ENCODE results near the gene TTC8.

Gene TTC8

DNA sequence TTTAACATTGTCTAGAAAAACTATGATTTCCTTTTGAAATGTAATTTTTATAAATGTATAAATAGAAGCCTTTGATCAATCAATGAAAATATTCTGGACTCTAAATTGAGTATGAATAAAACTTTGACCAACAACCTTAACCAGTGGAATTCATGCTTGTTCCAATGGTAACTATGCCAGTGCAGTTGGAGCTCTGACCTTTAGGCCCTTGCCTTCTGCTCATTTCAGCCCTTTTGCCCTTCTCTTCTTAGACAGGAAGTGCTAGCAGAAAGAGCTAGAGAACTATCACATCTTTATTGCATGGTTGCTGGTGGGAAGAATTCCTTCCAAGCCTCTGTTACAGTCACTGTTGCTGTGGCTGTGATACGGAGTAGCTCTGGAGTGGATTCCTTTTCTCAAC is 39.7 kb downstream of the TTC8 start:
- DNase-seq (ENCODE audit: low read depth in 2 of 3, low spot score in 2 of 3): no peak

DNA sequence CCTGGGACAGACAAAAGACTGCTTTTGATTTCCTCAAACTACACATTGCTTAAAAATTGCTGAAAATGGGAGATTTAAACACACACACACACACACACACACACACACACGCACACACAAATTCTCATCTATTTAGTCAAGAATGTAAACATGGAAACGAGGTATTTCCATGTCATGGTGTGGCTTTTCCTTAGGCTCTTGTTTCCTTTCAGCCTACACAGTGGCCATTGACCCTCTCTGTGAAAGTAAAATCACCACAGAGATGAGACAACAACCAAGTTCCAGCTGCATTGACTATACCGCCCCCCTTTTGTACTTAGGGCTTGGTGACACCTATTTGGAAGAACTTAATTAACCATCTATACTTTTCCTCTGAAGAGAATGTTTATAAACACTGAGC is 41.9 kb downstream of the TTC8 start:
- DNase-seq (ENCODE audit: low read depth in 2 of 3, low spot score in 2 of 3): no peak

DNA sequence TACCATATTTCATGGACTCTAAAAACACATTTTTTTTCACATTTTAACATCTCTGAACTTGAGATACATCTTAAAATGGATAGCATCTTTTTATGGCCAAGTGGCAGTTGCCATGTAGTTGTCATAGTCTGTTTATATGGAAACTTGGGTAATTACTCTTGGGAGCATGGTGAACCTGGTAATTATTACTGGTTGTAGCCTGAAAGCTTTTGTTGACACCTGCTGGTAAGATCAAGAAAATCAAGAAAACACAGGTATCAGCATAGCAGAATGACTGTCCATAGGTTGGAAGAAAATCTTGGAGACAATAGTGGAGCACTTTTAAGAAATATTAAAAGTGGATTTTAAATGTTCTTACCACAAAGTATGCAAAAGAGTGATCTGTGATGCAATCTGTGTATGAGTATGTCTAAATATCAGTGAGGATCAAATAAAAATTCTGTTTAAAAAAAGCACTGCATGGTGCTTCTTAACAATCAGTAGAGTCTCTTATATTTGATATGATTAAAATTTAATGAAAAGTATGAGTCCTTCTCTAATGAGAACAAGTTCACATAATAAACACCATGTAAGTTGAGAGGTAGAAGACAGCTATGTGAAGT is 44.2 kb downstream of the TTC8 start:
- DNase-seq (ENCODE audit: low read depth in 2 of 3, low spot score in 2 of 3): no peak

DNA sequence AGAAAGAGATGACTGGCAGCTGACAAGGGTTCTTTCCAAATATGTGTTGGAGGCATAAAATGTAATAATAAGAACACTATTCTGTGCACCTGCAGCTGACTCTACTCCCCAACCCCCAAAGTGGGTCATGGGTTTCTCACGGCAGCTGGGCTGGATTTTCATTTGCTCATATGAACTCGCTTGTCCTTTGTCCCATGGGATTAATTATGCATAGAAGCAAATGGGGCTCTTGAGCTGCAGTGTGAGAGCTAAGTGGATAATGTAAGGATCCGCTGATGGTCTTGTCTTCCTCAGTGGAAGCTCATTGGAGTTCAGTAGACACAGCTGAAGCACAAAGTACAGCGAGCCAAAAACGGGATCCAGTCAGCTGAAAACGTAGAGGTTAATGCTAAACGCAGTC is 46.3 kb downstream of the TTC8 start:
- no peak for DNase-seq (ENCODE audit: low read depth in 2 of 3, low spot score in 2 of 3)

DNA sequence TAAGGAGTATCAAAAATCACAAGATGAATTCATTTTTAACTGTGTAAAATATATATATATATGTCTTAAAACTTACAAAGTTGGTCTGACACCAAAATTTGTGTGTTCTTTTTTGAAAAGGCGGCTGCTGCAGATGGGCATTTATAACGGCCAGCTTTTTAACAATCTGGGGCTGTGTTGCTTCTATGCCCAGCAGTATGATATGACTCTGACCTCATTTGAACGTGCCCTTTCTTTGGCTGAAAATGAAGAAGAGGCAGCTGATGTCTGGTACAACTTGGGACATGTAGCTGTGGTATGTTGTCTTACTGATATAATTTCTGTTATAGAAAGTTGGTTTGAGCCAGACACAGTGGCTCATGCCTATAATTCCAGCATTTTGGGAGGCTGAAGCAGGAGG is 47.0 kb downstream of the TTC8 start:
- no peak for DNase-seq (ENCODE audit: low read depth in 2 of 3, low spot score in 2 of 3)

DNA sequence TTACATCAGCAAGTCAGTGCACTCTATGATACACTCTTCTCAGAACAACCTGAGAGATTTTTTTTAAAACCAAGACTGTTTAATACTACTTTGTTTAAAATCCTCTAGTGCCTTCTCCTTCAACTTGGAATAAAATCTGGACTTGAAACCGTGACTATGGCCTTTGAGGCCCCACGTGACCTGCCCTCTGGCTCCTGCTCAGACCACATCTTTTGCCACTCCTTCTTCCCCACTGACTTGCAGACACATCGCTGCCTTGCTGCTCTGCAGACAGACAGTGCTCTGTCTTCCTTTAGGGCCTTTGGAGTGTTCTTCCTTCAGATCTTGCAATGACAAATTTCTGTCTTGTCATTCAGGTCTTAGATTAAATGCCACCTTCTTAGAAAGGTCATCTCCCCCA is 48.5 kb downstream of the TTC8 start:
- no peak for DNase-seq (ENCODE audit: low read depth in 2 of 3, low spot score in 2 of 3)

DNA sequence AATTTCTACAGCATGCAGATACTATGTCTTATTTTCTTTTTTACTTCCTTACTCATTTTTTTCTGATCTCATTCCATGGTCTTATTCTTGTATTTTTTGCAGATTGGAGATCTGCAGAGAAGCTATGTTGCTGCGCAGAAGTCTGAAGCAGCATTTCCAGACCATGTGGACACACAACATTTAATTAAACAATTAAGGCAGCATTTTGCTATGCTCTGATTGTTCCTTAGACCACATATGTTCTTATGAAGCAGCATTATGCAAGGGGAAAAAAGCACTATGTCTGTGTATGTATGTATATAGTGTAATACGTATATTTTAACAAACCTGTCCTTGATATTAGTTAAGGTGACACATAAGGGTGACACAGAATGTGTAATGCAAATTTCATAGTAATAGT is 52.7 kb downstream of the TTC8 start:
- no peak for DNase-seq (ENCODE audit: low read depth in 2 of 3, low spot score in 2 of 3)

DNA sequence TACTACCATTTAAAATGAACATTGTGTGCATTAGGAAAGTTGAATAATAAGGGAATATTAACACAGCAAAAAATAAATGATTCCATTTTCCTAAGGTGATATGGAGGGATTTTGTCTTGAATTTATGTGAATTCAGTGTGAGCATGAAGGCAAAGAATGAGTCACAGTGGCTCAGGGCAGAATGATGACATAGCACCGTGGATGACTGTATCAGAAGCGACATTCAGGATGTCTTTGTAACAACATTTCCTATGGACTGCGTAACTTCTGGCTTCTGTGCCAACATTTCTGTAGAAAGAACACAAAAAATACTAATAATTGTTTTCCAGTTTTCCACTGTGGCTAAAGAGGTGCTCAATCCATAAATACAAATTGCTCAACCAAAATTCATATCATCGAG is 54.6 kb downstream of the TTC8 start:
- no peak for DNase-seq (ENCODE audit: low read depth in 2 of 3, low spot score in 2 of 3)

DNA sequence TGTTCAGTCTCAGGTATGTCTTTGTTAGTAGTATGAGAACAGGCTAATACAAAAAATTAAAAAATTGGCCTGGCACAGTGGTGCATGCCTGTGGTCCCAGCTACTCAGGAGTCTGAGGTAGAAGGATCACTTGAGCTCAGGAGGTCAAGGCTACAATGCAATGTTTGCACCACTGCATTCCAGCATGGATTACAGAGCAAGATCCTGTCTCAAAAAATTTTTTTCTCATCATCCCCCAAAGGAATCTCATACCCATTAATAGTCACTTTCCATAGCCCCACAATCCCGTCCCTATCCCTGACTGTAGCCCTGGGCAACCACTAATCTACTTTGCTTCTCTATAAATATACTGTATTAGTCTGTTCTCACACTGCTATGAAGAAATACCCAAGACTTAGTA is 57.8 kb downstream of the TTC8 start:
- no peak for DNase-seq (ENCODE audit: low read depth in 2 of 3, low spot score in 2 of 3)

DNA sequence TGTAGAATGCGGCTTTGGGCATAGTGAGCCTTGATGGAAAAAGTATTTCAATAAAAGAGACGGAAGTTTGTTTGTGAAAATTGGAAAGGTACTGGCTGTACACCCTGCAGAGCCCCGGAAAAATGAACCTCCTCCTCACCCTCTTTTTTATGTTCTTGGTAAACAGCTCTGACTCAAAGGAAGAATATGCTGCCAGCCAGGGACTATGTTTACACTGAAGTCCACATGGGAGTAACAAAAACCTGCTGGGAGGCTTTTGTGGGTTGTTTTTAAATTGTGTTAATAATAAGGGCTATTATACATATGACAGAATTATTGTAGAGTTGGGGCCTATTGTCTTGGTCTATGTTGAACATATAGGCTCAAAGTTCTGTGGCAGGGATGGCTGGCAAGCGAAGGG is 70.7 kb downstream of the TTC8 start:
- no peak for DNase-seq (ENCODE audit: low read depth in 2 of 3, low spot score in 2 of 3)

DNA sequence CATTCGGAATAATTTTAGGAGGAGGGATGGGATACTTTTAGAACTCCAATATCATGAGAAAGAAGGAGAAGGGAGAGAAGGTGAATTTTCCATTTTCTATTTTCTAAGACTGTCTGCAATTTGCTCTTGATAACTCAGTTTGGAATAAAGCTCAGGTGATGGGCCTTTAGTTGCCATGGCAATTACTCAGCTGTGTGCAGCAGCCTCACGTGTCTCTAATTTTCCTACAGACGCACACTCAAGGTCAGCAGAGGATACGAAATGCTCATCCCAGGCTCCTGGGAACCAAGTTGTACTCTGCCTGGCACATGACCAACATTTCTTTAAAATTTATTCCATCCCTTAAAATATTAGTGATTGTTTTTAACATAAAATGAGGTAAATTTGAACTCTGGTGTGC is 76.7 kb downstream of the TTC8 start:
- no peak for DNase-seq (ENCODE audit: low read depth in 2 of 3, low spot score in 2 of 3)

DNA sequence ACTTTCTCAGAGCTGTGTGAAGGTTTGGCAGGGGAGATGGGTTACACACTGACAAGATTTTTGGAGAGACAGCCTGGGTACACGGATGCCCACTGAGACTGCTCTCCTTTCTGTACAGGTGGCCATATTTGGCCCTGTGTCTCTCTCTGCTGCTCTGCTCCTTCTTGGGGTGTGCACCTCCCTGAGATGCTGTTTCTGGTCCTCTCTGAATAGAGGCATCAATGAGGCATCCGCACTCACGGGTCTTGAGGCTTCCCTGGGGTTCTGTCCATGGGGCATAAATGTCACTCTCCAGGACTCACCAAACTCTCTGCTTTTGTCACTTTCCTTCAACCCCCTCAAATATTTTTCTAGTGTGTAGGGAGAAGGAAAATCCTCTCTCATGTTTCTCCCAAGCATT is 77.5 kb downstream of the TTC8 start:
- DNase-seq (ENCODE audit: low read depth in 2 of 3, low spot score in 2 of 3): no peak

DNA sequence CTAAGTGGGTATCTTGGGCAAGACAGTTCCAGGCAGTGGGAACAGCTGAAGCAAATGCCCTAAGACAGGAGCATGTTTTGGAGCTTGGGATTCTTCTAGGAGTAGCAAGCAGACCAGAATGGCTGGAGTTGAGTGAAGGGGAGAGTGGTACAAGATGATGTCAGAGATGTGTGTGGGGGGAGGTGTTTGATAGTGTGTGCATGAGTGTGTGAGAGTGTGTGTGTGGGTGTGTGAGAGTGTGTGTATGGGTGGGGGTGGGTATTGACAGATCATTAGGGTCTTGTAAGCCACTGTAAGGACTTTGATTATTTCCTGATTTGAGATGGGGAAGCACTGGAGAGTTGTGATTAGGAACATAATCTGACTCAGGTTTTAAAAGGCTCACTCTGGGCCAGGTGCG is 78.4 kb downstream of the TTC8 start:
- no peak for DNase-seq (ENCODE audit: low read depth in 2 of 3, low spot score in 2 of 3)

DNA sequence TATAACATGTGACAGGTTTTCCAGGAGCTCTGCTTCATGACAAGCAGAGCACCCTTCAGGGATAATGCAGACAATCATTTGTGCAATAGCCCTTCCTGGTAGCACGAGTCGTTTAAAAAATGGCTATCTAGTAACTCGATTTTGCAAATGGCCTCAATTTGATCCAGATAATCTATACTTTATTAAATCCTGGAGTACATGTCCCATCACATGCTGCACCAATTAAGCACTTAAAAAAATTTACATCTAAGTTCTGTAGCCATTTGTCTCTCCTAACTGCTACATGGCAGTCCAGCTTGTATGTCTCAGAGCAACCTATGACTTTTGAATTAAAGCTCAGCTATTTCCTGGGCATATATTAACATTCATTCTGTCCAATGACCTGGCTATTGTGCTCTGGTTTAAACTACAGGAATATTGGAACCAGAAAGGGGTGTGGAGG is 79.8 kb downstream of the TTC8 start:
- no peak for DNase-seq (ENCODE audit: low read depth in 2 of 3, low spot score in 2 of 3)

DNA sequence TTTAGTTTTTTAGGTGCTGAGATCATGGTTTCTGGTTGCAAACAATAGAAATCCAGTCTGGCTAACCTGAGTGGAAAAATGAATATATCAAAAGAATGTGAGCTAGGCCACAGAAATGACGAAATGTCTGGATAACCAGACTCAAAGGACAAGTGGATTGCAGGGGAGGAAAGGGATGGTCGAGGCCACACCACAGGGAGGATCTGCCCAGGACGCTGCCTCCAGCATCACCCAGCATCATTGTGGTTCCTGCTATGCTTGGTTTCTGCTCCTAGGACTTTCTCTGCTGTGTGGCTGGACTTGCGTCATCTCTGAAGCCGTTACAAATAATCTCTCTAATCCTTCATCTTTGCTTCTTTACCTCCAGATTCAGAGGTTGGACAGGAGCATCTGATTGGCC is 80.4 kb downstream of the TTC8 start:
- no peak for DNase-seq (ENCODE audit: low read depth in 2 of 3, low spot score in 2 of 3)

DNA sequence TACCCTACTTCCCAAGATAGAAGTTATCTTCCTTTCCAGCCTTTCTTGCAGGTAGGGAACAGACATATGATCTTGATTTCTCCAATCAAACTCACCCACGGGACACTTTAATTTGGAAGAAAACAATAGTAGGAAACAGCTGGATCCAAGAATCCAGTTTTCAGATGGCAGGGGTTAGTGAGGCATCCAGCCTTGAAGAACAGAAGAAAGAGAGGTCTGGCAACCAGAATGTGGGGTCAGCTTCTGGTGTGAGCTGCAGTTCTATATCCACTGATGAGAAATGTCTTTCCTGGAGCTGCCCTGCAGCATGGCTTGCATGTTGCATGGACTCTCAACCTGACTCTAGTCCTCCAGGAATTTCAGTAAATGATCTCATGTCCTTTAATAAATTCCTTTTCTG is 83.8 kb downstream of the TTC8 start:
- no peak for DNase-seq (ENCODE audit: low read depth in 2 of 3, low spot score in 2 of 3)

DNA sequence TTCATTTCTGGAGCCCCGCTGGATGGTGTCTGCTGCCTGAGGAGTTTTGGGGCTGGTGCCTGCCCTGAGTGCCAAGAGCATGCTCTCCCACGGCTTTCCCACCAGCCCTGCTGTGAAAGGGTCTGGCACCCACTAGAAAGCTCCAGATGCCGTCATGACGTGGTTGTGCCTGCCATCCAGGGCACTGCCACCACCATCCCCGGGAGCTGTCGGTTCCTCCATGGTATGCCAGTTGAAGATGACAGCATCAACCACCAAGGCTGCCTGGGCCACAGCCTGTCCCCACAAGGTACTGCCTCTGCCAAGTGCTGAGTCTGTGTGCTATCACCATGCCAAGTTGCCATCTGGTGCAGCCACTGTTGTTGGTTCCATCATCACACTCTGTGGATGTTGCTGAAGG is 85.9 kb downstream of the TTC8 start:
- no peak for DNase-seq (ENCODE audit: low read depth in 2 of 3, low spot score in 2 of 3)

DNA sequence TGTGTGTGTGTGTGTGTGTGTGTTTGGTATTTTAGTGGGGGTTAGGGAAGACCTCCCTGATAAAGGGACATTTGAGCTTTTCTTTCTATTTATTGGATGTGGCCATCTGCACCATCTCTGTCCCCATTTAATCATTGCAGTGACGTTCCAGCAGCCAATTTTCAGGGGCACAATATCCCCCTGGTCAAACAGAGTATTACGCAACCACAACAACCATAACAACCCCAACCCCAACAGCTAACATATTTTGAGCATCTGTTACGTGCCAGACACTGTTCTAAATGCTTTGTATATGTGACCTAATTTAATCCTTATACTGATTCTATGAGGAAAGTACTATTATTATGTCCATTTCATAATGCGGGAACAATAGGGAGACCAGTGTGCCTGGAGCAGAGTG is 87.4 kb downstream of the TTC8 start:
- no peak for DNase-seq (ENCODE audit: low read depth in 2 of 3, low spot score in 2 of 3)

DNA sequence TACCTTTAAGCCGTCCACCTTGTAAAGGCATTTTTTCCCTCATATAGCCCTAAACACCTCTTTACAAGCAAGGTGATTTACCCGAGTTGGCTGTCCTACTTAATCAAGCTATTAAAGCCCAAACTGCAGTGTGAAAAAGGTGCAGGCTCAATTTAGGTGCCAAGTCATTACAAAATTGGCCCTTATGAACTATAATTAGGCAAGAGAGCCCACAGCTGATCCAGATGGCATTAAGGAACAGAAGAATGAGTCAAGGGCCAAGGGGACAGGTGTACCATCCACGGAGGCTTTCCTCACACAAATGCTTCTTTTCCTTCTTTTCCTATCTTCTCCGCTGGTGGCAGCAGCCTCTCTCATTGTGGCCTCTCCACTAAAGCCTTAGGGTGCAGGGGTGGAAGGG is 90.5 kb downstream of the TTC8 start:
- no peak for DNase-seq (ENCODE audit: low read depth in 2 of 3, low spot score in 2 of 3)

DNA sequence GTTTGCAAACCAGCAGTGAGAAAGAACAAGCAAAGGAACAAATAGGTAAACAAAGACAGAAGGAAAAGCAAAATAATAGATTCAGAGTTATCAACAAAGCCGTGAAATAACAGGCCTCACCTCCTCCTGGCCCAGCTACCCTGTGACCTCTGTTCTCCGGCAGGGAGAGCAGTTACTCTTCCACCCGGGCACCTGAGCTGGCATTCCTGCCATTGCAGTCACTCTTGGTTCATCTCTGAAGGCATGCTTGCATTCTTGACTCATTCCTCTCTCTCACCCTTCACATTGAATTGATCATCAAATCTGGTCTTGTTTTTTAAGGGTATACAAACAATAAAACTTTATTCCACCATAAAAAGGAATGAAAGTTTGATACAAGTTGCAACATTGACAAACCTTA is 95.1 kb downstream of the TTC8 start:
- DNase-seq (ENCODE audit: low read depth in 2 of 3, low spot score in 2 of 3): no peak
